GM23338 (cell line): ENCODE data around the gene GPC6. TPM values are rescaled to one million over a fixed set of nuclear protein-coding genes. Genes with fewer than 3 reads are reported as not detected.

ENCODE experiments used
- ATAC-seq: fragments of 200-7000 bp; cut with Tn5 transposase; 3 replicates; pipeline ENCODE4 v1.9.1; 2020
- DNase-seq: peaks from one replicate; pipeline ENCODE4 v3.0.0-alpha.2; 2015; ENCODE audit warnings: low spot score
- H2AFZ ChIP-seq: fragments of 200-600 bp; sonication (generic); 2 replicates; pipeline ENCODE4 v1.8.0; 2016; ENCODE audit warnings: antibody characterized with exemption, mild to moderate bottlenecking, moderate library complexity
- H3F3A ChIP-seq: fragments of 200-600 bp; sonication (generic); replicated peaks from 2 replicates; pipeline ENCODE4 v1.8.0; 2017; ENCODE audit warnings: antibody characterized with exemption, mixed run types, low read depth
- H3K27ac ChIP-seq: fragments of 200-600 bp; sonication (generic); 2 replicates; pipeline ENCODE4 v1.6.1; 2016; ENCODE audit warnings: low read depth
- H3K27me3 ChIP-seq: fragments of 200-600 bp; sonication (generic); 2 replicates; pipeline ENCODE4 v1.8.0; 2016; ENCODE audit warnings: mild to moderate bottlenecking, mixed run types, moderate library complexity; ENCODE audit not compliant: insufficient read depth
- H3K36me3 ChIP-seq: fragments of 200-600 bp; sonication (generic); 2 replicates; pipeline ENCODE4 v1.8.0; 2016; ENCODE audit warnings: mild to moderate bottlenecking; ENCODE audit not compliant: insufficient read depth
- H3K4me1 ChIP-seq: fragments of 200-600 bp; sonication (generic); 2 replicates; pipeline ENCODE4 v1.8.0; 2016; ENCODE audit warnings: mild to moderate bottlenecking, moderate library complexity; ENCODE audit not compliant: insufficient read depth
- H3K4me2 ChIP-seq: fragments of 200-600 bp; sonication (generic); 2 replicates; pipeline ENCODE4 v1.7.1; 2017; ENCODE audit warnings: mixed run types
- H3K4me3 ChIP-seq: fragments of 200-600 bp; sonication (generic); 2 replicates; pipeline ENCODE4 v1.6.1; 2016; ENCODE audit warnings: mixed run types
- H3K79me2 ChIP-seq: fragments of 200-600 bp; sonication (generic); replicated peaks from 2 replicates; pipeline ENCODE4 v1.8.0; 2017; ENCODE audit warnings: mild to moderate bottlenecking; ENCODE audit not compliant: insufficient read depth
- H3K9me2 ChIP-seq: fragments of 200-600 bp; sonication (generic); 2 replicates; pipeline ENCODE4 v1.8.0; 2017; ENCODE audit not compliant: insufficient read depth
- H4K20me1 ChIP-seq: fragments of 200-600 bp; sonication (generic); replicated peaks from 2 replicates; pipeline ENCODE4 v1.8.0; 2017; ENCODE audit warnings: mild to moderate bottlenecking; ENCODE audit not compliant: insufficient read depth
- H3K27ac Mint-ChIP-seq: 2 replicates; pipeline ENCODE4 v1.8.0; 2020; ENCODE audit warnings: inconsistent platforms, mild to moderate bottlenecking, moderate library complexity, mixed read lengths
- H3K27me3 Mint-ChIP-seq: 3 replicates; pipeline ENCODE4 v1.8.0; 2022; ENCODE audit warnings: low read depth, mild to moderate bottlenecking, moderate library complexity, mixed read lengths, inconsistent platforms; ENCODE audit not compliant: insufficient read depth, poor library complexity
- H3K36me3 Mint-ChIP-seq: 3 replicates; pipeline ENCODE4 v1.8.0; 2021; ENCODE audit warnings: low read depth, mild to moderate bottlenecking, inconsistent platforms, moderate library complexity, mixed read lengths
- H3K4me1 Mint-ChIP-seq: 3 replicates; pipeline ENCODE4 v1.8.0; 2020; ENCODE audit warnings: mild to moderate bottlenecking, inconsistent platforms, mixed read lengths
- H3K4me3 Mint-ChIP-seq: 3 replicates; pipeline ENCODE4 v1.8.0; 2021; ENCODE audit warnings: moderate library complexity, mild to moderate bottlenecking, inconsistent platforms, mixed read lengths
- H3K9me3 Mint-ChIP-seq: 3 replicates; pipeline ENCODE4 v1.8.0; 2020; ENCODE audit warnings: moderate library complexity, mild to moderate bottlenecking, inconsistent platforms, mixed read lengths
- CREB1 ChIP-seq: fragments of 250-450 bp; sonication (Bioruptor Pico); IDR thresholded peaks from 2 replicates; pipeline ENCODE4 v1.5.0; 2020; ENCODE audit warnings: low read depth, mild to moderate bottlenecking, moderate library complexity
- NANOG ChIP-seq: IDR thresholded peaks from 2 replicates; pipeline ENCODE4 v1.6.1; 2016; ENCODE audit warnings: antibody characterized with exemption, borderline replicate concordance
- REST ChIP-seq: IDR thresholded peaks from one replicate; pipeline ENCODE4 v1.6.1; 2018; ENCODE audit warnings: antibody characterized with exemption; ENCODE audit not compliant: unreplicated experiment
- STAT1 ChIP-seq: IDR thresholded peaks from one replicate; pipeline ENCODE4 v1.6.1; 2016; ENCODE audit warnings: antibody characterized with exemption; ENCODE audit not compliant: unreplicated experiment
- ZNF114 ChIP-seq: fragments of 250-450 bp; sonication (Bioruptor Pico); IDR thresholded peaks from 2 replicates; pipeline ENCODE4 v1.5.0; 2020; ENCODE audit warnings: mild to moderate bottlenecking, moderate library complexity
- ZNF331 ChIP-seq: fragments of 250-450 bp; sonication (Bioruptor Pico); IDR thresholded peaks from 2 replicates; pipeline ENCODE4 v1.5.0; 2020; ENCODE audit warnings: low read depth, mild to moderate bottlenecking, moderate library complexity
- ZNF462 ChIP-seq: fragments of 250-450 bp; sonication (Bioruptor Pico); IDR thresholded peaks from 2 replicates; pipeline ENCODE4 v1.5.0; 2020; ENCODE audit warnings: mild to moderate bottlenecking, moderate library complexity
- polyA plus RNA-seq: library from polyadenylated mRNA; unstranded; fragments of >200 nt; fragmentation: Nextera tagmentation; extraction: Ambion mirVana; gene quantifications from 2 replicates; pipeline ENCODE4 v1.2.1, GENCODE V29; 2016
- total RNA-seq: library from RNA; depleted of rRNA; stranded (reverse); fragments of >200 nt; shearing (Covaris generic); gene quantifications from 2 replicates; pipeline ENCODE4 v1.2.3, GENCODE V29; 2014

GPC6 gene
- total and polyA plus RNA-seq, 2 experiments from 2014 or later, result 6.4 to 28.6 TPM

DNA sequence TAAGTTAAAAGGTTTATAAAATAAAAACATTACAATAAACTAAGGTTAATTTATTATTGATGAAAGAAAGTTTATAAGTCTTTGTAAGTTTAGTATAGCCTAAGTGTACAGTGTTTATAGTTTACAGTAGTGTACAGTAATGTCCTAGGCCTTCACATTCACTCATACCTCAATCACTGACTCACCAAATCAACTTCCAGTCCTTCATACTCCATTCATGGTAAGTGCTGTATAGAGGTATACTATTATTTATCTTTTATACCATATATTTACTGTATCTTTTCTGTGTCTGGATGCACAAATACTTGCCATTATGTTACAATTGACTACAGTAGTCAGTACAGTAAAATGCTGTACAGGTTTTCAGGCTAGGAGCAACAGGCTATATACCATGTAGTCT, 490.0 kb downstream of the GPC6 start:
- no peaks in the 10 kb centered on the region; the same call in 1 of the 2 replicates for H3K36me3 ChIP-seq
- peaks cover 13% of the 10 kb centered on the region; the same call in 2 of the 3 replicates for H3K9me3 Mint-ChIP-seq
- no peak overlapping the region for H3K27ac ChIP-seq
- H3K27me3 ChIP-seq, result no peaks in the 10 kb centered on the region
- TF ChIP-seq ZNF462 (CRISPR knock-in tag) (no peak), CREB1 (CRISPR knock-in tag) (no peak)
- H3K79me2 ChIP-seq, result no peaks in the 10 kb centered on the region
- H3K27ac Mint-ChIP-seq, result no peak overlapping the region
- DNase-seq (no peak), ATAC-seq (no peak)
- no peak overlapping the region for H2AFZ ChIP-seq
- no peak overlapping the region for H3K4me3 Mint-ChIP-seq
- peaks cover 11% of the 10 kb centered on the region; the same call in 2 of the 3 replicates for H3K36me3 Mint-ChIP-seq
- no peak overlapping the region for H3K4me2 ChIP-seq
- no peaks in the 10 kb centered on the region for H3K4me1 Mint-ChIP-seq
- H4K20me1 ChIP-seq, result no peaks in the 10 kb centered on the region
- no peaks in the 10 kb centered on the region for H3K4me1 ChIP-seq
- H3F3A ChIP-seq, result no peaks in the 10 kb centered on the region
- H3K4me3 ChIP-seq, result no peak overlapping the region
- H3K27me3 Mint-ChIP-seq, result peaks cover 4% of the 10 kb centered on the region
- H3K9me2 ChIP-seq, result no peaks in the 10 kb centered on the region; the same call in 1 of the 2 replicates

DNA sequence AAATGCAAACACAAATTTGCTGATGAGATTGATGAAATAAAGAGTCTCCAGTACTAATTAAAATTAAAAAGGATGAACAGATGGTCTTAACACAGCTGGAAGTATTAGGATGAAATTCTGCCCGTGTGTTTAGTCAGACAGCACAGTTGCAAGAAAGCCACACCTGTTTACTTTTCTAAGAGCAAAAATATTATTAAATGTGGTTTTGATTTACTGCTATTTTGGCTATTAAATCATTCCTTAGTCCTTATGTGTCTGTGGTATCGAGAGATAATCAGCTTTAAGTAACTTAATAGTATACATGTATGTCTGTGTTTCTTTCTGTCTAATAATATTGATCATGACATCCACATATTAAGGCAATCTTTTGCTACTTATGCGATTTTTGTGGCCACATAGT, 494.9 kb downstream of the GPC6 start:
- no peaks in the 10 kb centered on the region for H3F3A ChIP-seq
- no peak overlapping the region for H3K4me3 ChIP-seq
- H3K79me2 ChIP-seq, result no peaks in the 10 kb centered on the region
- Mint-ChIP-seq H3K4me1 (peaks cover 5% of the 10 kb centered on the region; the same call in 2 of the 3 replicates), H3K36me3 (no peaks in the 10 kb centered on the region), H3K27ac (no peak overlapping the region), H3K4me3 (no peak overlapping the region), H3K9me3 (no peaks in the 10 kb centered on the region), H3K27me3 (peaks cover 2% of the 10 kb centered on the region)
- no peaks in the 10 kb centered on the region; the same call in 1 of the 2 replicates for H3K9me2 ChIP-seq
- H2AFZ ChIP-seq, result no peak overlapping the region
- no peaks in the 10 kb centered on the region for H3K27me3 ChIP-seq
- no peak for DNase-seq
- H3K27ac ChIP-seq, result no peak overlapping the region
- no peak overlapping the region for H3K4me2 ChIP-seq
- H3K4me1 ChIP-seq, result no peaks in the 10 kb centered on the region
- H4K20me1 ChIP-seq, result no peaks in the 10 kb centered on the region
- ATAC-seq, result no peak
- no peaks in the 10 kb centered on the region for H3K36me3 ChIP-seq
- TF ChIP-seq CREB1 (CRISPR knock-in tag) (no peak), STAT1 (no peak), ZNF331 (CRISPR knock-in tag) (no peak), NANOG (no peak), ZNF114 (CRISPR knock-in tag) (no peak), REST (no peak)
